ENCODE data around the gene GNG2. TPM values are rescaled to one million over a fixed set of nuclear protein-coding genes. Genes with fewer than 3 reads are reported as not detected.

Gene GNG2
- total RNA-seq, 1 donor from 2014 or later, result 24.4 TPM

DNA sequence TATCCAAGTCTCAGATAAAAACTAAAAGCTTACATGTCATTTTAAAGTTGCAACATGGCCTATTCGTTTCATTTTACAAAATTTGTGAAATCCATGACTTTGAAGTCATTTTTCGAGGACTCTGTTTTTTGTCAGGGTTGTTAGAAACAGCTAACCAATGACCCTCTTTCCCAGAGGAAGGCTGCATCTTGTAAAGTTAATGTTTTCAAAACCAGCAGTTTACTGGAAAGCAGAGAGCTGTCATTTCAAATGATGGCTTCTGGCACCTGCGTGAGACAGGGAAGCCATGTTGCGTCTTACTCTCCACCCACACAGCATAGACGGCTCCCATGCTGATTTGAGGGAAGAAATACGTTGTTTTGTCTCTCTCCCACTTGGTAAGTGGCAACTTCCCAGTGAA lies 78.8 kb downstream of the GNG2 start:
- Histone ChIP-seq H3K36me3 (no peaks in the 10 kb centered on the region), H3K4me3 (no peak overlapping the region), H3K9me3 (no peaks in the 10 kb centered on the region), H3K27ac (no peak overlapping the region), H3K4me1 (no peaks in the 10 kb centered on the region), H3K27me3 (no peaks in the 10 kb centered on the region)
- no peak for ATAC-seq
- no peak for DNase-seq
- intact Hi-C loops (cut with DNase I), result no loop called here
- TF ChIP-seq, protein P1, sequence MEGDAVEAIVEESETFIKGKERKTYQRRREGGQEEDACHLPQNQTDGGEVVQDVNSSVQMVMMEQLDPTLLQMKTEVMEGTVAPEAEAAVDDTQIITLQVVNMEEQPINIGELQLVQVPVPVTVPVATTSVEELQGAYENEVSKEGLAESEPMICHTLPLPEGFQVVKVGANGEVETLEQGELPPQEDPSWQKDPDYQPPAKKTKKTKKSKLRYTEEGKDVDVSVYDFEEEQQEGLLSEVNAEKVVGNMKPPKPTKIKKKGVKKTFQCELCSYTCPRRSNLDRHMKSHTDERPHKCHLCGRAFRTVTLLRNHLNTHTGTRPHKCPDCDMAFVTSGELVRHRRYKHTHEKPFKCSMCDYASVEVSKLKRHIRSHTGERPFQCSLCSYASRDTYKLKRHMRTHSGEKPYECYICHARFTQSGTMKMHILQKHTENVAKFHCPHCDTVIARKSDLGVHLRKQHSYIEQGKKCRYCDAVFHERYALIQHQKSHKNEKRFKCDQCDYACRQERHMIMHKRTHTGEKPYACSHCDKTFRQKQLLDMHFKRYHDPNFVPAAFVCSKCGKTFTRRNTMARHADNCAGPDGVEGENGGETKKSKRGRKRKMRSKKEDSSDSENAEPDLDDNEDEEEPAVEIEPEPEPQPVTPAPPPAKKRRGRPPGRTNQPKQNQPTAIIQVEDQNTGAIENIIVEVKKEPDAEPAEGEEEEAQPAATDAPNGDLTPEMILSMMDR (IDR thresholded peaks at IDR 0.05), result no peak

DNA sequence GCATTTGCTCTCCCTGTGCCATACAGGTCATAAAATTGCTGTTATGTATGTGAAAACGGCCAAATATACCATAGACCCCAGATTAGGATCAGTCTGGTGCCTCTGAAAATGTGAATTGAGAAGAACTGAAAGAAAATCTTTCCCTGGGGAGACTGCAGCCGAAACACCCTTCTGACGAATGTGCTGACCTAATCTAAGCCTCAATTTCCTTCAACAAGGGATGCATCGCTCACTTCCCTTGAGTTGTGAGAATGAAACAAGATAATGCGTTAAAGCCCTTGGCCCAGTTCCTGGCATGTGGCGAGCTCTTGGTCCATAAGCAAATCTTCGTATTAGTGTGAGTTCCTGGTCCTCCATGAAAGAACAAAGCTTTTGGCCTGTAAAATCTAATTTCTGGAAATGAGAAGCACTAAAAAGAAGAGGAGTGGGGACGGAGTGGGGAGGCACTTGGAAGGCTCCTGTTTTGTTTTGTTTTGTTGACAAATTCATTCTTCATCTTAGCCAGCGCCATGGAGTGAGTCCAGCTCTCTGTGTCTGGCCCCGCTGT lies 79.4 kb downstream of the GNG2 start:
- intact Hi-C loops (cut with DNase I), result no loop called here
- ATAC-seq, result no peak
- Histone ChIP-seq H3K9me3 (no peaks in the 10 kb centered on the region), H3K36me3 (no peaks in the 10 kb centered on the region), H3K27me3 (no peaks in the 10 kb centered on the region), H3K27ac (no peak overlapping the region), H3K4me1 (no peaks in the 10 kb centered on the region), H3K4me3 (no peak overlapping the region)
- no peak for DNase-seq
- TF ChIP-seq, protein P1 (IDR thresholded peaks at IDR 0.05), result no peak

DNA sequence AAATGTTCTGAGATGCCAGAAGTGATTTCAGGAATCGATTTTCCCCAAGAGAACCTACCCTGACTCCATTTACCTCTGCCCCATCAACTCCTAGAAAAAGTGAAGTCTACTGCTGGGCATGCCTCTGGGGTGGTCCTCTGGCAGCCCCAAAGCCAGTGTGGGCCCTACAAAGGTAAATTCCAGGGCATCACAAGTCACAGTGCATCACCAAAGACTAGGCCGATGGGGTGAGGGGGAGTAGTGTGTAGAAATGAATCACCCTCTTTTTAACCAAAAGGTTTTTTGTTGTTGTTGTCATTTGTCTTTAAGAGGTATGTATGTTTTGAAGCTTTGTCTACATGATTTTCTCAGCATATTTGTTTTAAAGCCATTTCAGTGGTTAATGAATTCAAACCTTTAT lies 82.6 kb downstream of the GNG2 start:
- H3K4me3 ChIP-seq, result no peak overlapping the region
- DNase-seq (no peak), ATAC-seq (no peak)
- intact Hi-C loops (cut with DNase I), result no loop called here
- no peaks in the 10 kb centered on the region for H3K27me3 ChIP-seq
- no peak overlapping the region for H3K27ac ChIP-seq
- no peaks in the 10 kb centered on the region for H3K9me3 ChIP-seq
- H3K36me3 ChIP-seq, result no peaks in the 10 kb centered on the region
- H3K4me1 ChIP-seq, result no peaks in the 10 kb centered on the region
- TF ChIP-seq, protein P1 (IDR thresholded peaks at IDR 0.05), result no peak

DNA sequence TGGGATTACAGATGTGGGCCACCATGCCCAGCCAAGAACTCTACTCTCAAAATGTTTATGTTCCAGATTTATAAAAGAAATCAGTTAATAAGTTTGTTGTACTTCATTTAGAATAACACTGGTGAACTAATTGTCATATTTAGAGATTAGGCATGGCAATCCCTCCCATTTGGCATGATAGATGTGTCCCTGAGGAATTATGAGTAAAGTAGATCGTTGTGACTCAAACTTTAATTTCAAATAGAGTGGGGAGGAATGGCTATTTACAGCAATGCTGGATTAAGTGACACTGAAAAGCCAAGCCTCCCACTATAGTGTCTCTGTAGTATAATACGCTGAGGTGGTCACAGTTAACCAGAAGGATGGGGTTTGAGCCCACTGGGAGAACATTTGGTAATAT lies 89.6 kb downstream of the GNG2 start:
- H3K4me1 ChIP-seq, result no peaks in the 10 kb centered on the region
- no peak overlapping the region for H3K27ac ChIP-seq
- H3K36me3 ChIP-seq, result no peaks in the 10 kb centered on the region
- intact Hi-C loops (cut with DNase I), result no loop called here
- no peaks in the 10 kb centered on the region for H3K9me3 ChIP-seq
- TF ChIP-seq, protein P1 (IDR thresholded peaks at IDR 0.05), result no peak
- H3K4me3 ChIP-seq, result no peak overlapping the region
- no peaks in the 10 kb centered on the region for H3K27me3 ChIP-seq
- DNase-seq (no peak), ATAC-seq (no peak)

DNA sequence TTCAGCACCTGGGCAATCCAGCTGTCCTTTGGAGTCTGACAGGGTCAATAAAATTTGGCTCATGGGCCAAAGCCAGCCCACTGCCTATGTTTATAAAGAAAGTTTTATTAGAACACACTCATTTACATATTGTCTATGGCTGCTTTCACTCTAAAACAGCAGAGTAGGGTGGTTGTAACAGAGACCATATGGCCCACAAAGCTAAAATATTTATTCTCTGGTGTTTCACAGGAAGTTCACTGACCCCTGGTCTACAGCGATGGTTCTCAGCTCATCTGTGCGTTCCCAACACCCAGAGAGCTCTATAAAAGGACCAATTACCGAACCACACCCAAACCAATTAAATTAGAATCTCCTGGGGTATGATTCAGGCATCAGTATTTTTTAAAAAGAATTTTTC lies 91.2 kb downstream of the GNG2 start:
- no peaks in the 10 kb centered on the region for H3K9me3 ChIP-seq
- ATAC-seq (no peak), DNase-seq (no peak)
- H3K36me3 ChIP-seq, result no peaks in the 10 kb centered on the region
- H3K4me3 ChIP-seq, result no peak overlapping the region
- intact Hi-C loops (cut with DNase I), result no loop called here
- TF ChIP-seq, protein P1 (IDR thresholded peaks at IDR 0.05), result no peak
- H3K27me3 ChIP-seq, result no peaks in the 10 kb centered on the region
- H3K27ac ChIP-seq, result no peak overlapping the region
- H3K4me1 ChIP-seq, result no peaks in the 10 kb centered on the region

DNA sequence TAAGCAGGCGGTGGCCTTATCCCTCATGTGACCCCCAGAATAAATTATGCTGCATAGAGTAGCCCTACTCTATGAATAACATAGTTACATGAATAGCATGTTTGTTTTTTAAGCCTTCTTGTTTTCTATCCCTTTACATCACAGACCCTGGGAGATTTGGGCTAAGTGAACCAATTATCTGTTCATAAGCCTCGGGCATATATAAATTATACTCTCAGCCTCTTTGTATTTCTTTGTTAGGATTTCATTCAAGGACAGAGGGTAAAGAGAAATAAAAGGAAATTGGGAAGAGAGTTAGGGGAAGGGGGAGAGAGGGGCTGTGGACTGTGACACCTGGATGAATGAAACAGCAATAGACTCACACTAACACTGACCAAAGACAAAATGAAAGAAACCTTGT lies 93.6 kb downstream of the GNG2 start:
- TF ChIP-seq, protein P1 (IDR thresholded peaks at IDR 0.05), result no peak
- Histone ChIP-seq H3K27ac (no peak overlapping the region), H3K27me3 (no peaks in the 10 kb centered on the region), H3K9me3 (no peaks in the 10 kb centered on the region), H3K36me3 (no peaks in the 10 kb centered on the region), H3K4me1 (no peaks in the 10 kb centered on the region), H3K4me3 (no peak overlapping the region)
- intact Hi-C loops (cut with DNase I), result no loop called here
- DNase-seq, result no peak
- ATAC-seq, result no peak

Data from upper lobe of right lung (tissue), 1 donor.